Spleen (tissue), 7 donors: ENCODE data around the gene ERC2.

ENCODE experiments used
- POLR2A ChIP-seq, 3 donors: fragments of 450-650 bp; IDR thresholded peaks; one replicate each; pipeline ENCODE4 v1.5.1; 2017; ENCODE audit warnings: antibody characterized with exemption in 3 of 3, mild to moderate bottlenecking in 1 of 3
- POLR2AphosphoS5 ChIP-seq, 3 donors: sonication (generic); formaldehyde crosslinking; IDR thresholded peaks; one replicate each; pipeline ENCODE4 v1.5.1; 2017; ENCODE audit warnings: antibody characterized with exemption in 3 of 3
- TF ChIP-seq, protein P1 (sequence below), 11 experiments: fragments of 200-600 bp in 7 of 11; fragments of 450-650 bp in 4 of 11; sonication (generic) in 4 of 11; IDR thresholded peaks in 8 of 11; conservative IDR thresholded peaks in 3 of 11; 1 replicate in 7 of 11; 2 replicates in 4 of 11; pipeline versions ENCODE4 v1.4.0 to v1.8.0; 2016 to 2021; ENCODE audit warnings: antibody characterized with exemption in 11 of 11, inconsistent platforms in 4 of 11, mild to moderate bottlenecking in 1 of 11
- donor health status: DM: no; HTN: no; CAD: no; lungs with moderate emphysema.
- donor health status: DM: no; HTN: no; CAD: no.
- donor health status: DM: no; HTN: no; CAD: no.

DNA sequence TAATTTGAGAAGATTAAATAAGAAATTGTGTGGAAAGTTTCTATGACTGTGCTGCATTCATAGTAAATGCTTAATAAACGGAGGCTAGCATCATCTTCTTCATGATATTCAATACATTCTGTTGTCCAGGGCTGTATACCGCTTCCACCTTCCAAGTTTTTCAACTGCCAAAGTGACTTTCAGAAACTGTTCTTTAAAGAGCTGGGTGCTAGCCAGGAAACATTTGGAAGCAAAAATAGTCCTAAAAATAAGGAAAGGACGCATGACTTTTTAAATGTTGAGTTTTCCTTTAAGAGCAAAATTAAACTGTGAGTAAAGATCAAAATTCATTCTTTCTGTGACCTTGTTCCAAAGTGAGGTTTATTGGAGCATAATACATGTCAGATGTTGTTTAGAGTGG is 9.4 kb upstream of the ERC2 start:
- TF ChIP-seq, protein P1, sequence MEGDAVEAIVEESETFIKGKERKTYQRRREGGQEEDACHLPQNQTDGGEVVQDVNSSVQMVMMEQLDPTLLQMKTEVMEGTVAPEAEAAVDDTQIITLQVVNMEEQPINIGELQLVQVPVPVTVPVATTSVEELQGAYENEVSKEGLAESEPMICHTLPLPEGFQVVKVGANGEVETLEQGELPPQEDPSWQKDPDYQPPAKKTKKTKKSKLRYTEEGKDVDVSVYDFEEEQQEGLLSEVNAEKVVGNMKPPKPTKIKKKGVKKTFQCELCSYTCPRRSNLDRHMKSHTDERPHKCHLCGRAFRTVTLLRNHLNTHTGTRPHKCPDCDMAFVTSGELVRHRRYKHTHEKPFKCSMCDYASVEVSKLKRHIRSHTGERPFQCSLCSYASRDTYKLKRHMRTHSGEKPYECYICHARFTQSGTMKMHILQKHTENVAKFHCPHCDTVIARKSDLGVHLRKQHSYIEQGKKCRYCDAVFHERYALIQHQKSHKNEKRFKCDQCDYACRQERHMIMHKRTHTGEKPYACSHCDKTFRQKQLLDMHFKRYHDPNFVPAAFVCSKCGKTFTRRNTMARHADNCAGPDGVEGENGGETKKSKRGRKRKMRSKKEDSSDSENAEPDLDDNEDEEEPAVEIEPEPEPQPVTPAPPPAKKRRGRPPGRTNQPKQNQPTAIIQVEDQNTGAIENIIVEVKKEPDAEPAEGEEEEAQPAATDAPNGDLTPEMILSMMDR (IDR thresholded peaks at IDR 0.05 in 8 of 11, conservative IDR thresholded peaks at IDR 0.05 in 3 of 11), result no peak
- TF ChIP-seq POLR2AphosphoS5 (IDR thresholded peaks at IDR 0.05), result no peak
- TF ChIP-seq POLR2A (IDR thresholded peaks at IDR 0.05), result no peak
